ENCODE results near the gene NAALADL2.
"Not testable (repeated sequence)": the region's sequence is repeated elsewhere in the genome, so short reads cannot be mapped to it uniquely, and the experiment has no call there.

NAALADL2 gene

DNA sequence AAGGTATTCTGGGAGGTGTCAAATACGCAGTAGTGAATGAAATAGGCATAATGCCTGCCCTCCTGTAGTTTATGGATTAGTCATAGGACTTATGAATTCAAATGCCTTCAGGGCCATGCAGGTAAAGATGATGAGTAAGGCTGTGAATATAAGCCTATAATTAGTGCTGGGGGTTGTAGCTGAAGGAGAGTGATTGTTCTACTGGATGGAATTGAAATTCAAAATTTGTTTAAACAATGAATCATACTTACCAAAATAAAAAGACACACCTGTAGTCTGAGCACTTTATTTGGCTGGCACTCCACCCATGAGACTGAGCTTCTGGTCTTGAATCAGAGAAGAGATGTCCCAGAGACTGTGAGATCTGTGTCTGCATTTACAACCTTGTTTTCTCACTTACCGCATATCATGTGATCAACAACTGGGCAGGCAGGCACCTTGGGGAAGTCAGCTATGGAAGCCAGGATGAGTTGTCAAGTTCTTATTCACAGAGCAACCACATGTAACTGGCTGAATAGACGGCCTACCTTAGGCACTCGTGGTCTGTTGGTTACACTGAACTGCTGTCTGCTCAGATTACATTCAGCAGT lies 291.8 kb downstream of the NAALADL2 start:
- DNase-seq, result no peak

DNA sequence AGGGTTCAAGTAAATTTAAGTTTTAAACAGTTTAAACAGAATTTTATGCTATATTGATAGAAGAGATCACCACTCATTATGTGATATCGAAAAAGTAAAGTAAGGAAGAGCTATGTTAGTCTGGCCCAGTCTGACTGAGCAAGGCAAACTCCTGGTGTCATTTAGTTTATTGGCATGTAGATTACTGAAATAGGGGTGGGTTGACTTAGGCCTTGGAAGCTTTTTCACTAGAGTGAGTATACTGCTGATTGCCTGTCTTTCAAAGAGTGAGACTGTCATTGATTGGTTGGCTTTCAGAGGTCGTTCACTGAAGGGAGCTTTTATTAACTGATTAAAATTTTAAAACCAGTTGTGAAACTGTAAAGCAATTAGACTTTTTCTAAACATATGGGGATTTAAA lies 294.5 kb downstream of the NAALADL2 start:
- DNase-seq, result no peak

DNA sequence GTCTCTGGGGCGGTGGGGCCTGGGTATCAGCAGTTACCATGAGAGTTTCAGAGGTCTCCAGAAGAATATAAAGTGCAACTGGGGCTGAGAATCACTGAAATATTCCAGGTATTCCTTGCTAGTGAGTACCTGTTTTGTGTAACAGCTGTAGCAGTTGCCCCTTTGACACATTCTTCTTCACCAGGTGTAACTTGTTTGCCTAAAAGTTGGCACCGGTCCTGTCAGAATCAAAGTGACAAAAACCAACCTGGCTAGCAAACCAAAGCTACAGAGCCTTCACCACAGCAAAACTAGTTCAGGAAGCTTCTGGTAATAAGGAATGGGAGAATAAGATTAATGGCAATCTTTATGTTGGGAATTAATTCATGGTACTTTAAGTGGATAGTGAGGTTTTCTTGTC lies 296.0 kb downstream of the NAALADL2 start:
- DNase-seq, result no peak

DNA sequence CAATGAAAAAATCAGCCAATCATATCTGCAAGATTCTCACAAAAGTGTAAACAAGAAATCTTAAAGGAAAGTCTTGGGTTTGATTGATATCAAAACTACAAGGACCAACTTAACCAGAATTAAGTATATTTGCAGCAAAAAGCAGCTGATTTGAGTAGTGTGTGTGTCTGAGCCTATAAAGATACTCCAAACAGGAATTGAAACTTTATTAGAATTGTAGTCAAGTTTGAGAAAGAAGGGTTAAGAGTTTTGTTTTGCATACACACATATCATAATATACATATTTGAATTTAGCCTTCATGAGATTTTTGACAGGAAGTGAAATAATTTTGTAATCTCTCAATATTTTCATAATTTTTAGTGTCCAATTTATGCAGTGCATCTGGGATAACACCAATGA lies 300.1 kb downstream of the NAALADL2 start:
- DNase-seq, result no peak

GRCh38 chr3:175161291-175161690 lies 302.2 kb downstream of the NAALADL2 start:
- no peak for DNase-seq

DNA sequence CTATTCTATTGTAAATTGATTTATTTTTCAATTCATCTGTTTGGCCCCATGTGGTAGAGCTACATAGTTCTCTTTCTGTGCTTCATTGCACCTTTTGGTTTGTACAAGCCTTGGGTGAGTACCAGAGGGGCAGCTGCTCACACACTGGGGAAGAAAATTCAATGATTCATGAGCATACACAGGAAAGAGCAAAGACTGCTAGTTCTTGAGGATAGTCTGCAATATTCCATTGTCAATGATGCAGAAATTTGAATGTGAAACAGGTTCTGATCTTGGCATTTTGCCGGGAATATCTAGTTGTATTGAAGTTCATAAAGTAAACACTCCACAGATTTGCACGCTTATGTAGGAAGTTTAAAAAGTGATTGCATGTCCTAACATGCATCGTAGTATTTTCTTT lies 304.6 kb downstream of the NAALADL2 start:
- DNase-seq, result no peak

DNA sequence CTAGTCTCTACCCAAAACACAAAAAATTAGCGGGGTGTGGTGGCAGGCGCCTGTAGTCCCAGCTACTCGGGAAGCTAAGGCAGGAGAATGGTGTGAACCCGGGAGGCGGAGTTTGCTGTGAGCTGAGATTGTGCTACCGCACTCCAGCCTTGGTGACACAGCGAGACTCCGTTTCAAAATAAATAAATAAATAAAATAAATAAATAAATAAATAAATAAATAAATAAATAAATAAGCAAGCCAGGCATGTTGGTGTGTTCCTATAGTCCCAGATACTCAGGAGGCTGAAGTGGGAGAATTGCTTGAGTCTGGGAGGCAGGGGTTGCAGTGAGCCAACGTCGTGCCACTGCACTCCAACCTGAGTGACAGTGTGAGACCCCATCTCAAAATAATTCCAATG lies 314.0 kb downstream of the NAALADL2 start:
- not testable (repeated sequence) for DNase-seq

GRCh38 chr3:175176556-175176955 lies 317.4 kb downstream of the NAALADL2 start:
- no peak for DNase-seq

DNA sequence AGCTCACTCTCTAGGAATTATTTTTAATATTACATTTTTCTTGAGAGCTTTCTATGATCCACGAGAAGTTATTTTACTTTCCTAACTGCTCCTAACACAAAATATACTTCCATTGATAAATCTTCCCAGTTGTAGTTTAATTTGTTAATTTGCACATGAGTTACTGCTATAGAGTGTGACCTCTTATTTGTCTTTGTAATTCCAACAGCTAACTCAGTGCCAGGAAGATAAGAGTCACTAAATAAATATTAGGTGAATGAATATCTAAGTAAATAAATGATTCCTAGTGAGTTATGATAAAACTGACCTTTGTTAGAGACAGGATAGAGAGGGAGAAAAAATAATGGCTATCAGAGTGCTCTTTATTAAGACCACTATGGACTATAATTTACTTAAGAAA lies 319.9 kb downstream of the NAALADL2 start:
- no peak for DNase-seq

DNA sequence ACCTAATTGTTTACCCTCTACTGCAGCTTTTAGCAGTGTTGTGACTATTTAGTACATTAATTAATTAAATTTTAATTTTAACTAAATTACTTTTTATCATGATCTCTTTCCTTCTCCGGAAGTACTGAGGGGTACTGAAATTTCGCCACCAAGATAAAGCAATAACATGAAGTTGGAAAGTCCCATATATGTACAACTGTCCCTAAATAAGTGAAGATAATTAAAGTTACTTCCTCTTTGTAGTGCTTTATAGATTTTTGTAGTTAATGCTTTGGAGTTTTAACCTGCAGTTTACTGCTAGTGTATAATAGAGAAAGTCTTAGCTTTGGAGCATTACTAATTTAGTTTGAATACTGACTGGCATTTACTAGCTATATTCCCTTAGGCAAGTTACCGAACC lies 325.3 kb downstream of the NAALADL2 start:
- DNase-seq, result no peak

- DNase-seq, result no peak
These were observed 326.8 kb downstream of the NAALADL2 start for GRCh38 chr3:175185903-175186302.

GRCh38 chr3:175186511-175186910 lies 327.4 kb downstream of the NAALADL2 start:
- no peak for DNase-seq

DNA sequence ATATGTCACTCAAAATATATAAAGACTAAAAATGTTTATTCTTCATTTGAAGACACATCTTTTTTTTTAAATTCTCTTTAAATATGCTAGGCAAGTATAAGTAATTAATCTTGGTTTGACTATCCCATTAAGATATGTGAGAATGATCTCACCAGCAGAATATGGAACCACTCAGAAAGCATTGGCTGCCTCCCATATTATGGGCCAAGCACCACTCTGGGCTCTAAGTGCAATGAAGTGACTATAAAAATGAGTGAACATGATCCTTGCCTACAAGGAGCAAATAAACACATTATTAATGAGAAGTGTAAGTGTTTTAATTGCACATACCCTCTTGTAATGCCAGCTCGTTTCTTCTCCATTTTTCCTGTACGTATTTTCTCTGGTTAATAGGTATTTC lies 328.5 kb downstream of the NAALADL2 start:
- no peak for DNase-seq

DNA sequence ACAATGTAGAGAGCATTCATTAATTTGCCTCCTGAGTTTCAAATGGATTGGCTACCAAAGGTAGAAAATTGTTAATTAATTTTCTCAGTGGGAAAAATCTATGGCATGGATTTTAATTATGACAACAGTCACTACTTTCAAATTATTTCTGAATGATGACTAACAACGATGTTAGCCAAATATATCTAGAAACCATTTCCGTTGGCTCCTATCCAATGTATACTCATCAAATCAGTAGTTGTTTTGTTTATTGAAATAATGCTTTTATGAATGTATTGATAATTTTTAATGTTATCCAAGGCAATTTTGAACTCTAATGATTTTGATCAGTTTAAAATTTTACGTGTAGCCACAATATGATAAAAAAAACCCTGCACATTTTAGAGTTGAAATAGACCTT lies 333.4 kb downstream of the NAALADL2 start:
- no peak for DNase-seq

- DNase-seq, result no peak
These were observed 334.8 kb downstream of the NAALADL2 start for GRCh38 chr3:175193815-175194518.

DNA sequence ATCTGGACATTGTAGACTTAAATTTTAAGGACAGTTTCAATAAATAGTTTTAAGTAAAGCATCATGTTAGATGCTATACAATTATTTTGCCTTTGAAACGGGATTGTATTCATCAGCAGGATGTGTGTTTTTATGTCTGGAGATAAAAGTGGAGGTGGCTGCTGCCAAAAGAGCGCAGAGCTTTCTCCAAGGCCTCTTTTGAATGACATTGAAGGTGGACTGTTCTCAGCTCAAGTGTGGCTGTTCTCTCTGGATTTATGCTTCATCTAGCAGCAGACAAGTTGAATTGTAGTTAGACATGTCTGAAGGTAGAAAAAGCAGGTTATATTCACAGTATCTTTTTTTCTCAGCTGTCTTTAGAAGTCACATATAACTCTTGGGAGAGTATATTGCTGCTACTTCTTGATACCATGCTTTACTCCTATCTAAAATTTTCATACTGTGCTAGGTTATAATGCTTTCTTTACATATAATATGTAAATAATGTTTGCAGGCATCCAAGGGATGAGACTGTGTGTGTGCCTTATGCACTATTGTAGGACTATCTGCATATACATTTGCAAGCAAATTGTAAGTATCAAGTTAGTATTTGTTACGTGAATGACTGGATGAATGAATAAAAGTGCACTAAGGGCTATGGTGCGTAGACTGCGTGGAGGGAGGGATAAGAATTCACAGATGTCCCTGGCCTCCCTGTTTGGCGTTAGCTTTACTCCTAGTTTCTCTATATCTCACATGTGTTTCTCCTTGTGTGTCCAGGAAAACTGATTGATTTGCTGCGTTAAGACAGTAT lies 340.1 kb downstream of the NAALADL2 start:
- no peak for DNase-seq

GRCh38 chr3:175199961-175200360 lies 340.8 kb downstream of the NAALADL2 start:
- no peak for DNase-seq

DNA sequence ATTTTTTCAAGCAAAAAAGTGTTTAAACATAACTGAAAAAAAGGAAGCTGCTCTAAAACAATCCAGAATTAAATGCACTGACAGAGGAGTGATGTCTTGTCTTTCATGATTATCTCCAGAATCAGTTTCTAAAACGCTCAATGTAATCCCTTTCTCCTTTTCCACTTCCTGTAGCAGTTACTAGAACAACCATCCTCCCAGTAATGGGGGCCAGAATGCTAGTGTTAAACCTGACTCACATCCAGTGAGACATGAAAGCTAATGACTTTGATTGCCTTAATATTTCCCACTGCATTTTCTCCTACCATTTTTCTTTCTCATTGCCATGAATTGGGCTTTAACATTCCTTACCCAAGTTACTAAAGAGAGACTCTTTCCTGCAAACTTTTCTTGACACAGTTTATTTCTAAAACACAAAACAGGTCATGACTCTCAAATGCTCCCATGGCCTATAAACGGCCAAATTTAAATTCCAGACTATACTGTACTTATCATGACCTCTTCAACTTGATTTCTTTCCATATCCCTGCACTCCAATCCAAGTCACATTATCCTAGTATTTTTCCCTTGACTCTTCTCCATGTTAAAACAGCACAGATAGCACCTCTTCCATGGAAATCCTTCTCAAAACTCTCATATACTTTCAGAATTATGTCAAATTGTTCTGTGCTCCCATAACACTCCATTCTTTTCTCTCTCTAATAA lies 341.4 kb downstream of the NAALADL2 start:
- DNase-seq, result no peak

GRCh38 chr3:175207361-175207760 lies 348.2 kb downstream of the NAALADL2 start:
- DNase-seq, result no peak

DNA sequence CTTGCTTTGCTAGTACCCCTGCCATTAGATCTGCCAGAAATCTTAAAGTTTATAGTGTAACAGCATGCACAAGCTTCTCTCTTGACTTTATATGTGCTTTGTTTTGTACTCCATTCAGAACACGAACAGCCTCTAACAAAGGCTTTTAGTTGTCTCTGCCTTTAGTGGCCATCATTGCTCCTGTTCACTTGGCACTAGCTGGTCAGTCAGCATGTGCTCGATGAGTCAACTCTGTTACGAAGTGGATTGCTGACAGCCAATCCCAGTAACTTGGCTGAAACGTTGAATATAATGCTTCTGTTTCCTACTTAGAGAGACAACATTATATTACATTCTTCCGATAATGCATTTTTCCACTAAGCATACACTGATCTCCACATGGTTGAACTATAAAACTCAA lies 349.2 kb downstream of the NAALADL2 start:
- no peak for DNase-seq

DNA sequence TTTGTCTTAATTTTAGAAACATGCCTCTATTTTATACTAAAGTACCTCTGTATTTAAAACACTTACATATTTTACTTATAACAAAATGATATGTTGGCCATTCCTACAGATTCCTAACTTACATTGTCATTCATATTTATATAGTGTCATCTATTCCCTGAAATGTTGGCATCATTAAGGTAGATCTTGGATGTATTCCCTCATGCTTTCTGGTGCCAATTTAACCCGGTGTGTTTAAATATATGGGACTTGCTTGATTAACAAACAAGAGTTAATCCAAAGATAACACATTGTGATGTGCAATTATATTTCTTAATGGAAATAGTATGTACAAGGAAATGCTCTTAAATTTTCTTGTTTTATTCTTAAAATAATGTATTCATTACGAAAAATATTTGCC lies 352.3 kb downstream of the NAALADL2 start:
- no peak for DNase-seq

GRCh38 chr3:175212896-175213295 lies 353.8 kb downstream of the NAALADL2 start:
- no peak for DNase-seq

GRCh38 chr3:175214216-175214615 lies 355.1 kb downstream of the NAALADL2 start:
- no peak for DNase-seq

DNA sequence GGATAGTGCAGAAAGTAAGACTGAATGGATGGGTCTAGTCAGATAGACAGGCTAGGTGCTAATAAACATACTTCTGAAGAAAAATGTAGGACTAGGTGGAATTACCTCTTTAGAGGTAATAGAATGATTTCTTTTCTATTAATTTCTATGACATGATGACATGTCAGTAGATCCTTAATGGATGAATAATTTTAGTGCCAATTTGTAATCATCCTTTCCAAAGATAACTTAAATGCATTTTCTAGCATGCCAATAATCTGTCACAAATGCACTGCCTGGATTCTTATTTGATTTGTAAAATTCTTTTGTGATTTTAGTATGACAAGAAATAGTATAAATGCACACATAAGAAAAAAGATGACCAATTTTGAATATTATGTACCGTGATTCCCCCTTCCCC lies 356.7 kb downstream of the NAALADL2 start:
- no peak for DNase-seq
